ENCODE results near the gene ADO.

Gene ADO

GRCh38 chr10:62794306-62794705, 10.2 kb upstream of the ADO start:
- DNase-seq, result no peak

GRCh38 chr10:62795100-62795499, 9.4 kb upstream of the ADO start:
- DNase-seq, result no peak

- DNase-seq, result no peak
Observed at GRCh38 chr10:62795762-62796161, 8.8 kb upstream of the ADO start.

GRCh38 chr10:62796896-62797295, 7.6 kb upstream of the ADO start:
- DNase-seq, result no peak

- DNase-seq, result no peak
Observed at GRCh38 chr10:62801871-62802270, 2.6 kb upstream of the ADO start.

- DNase-seq, result no peak
Observed at GRCh38 chr10:62803724-62804355, 680 bp upstream of the ADO start.

- DNase-seq, result no peak
Observed at GRCh38 chr10:62805231-62806099, 945 bp downstream of the ADO start.

GRCh38 chr10:62806251-62806650, 1.7 kb downstream of the ADO start:
- no peak for DNase-seq

- DNase-seq, result no peak
Observed at GRCh38 chr10:62810156-62810902, 5.8 kb downstream of the ADO start.

- DNase-seq, result peak in 1 of 5 donors; percentile 75
Observed at GRCh38 chr10:62811159-62811875, 6.8 kb downstream of the ADO start.

GRCh38 chr10:62812672-62813439, 8.3 kb downstream of the ADO start:
- DNase-seq, result no peak

GRCh38 chr10:62813453-62813852, 8.9 kb downstream of the ADO start:
- no peak for DNase-seq

- DNase-seq, result no peak
Observed at GRCh38 chr10:62813981-62814380, 9.5 kb downstream of the ADO start.

GRCh38 chr10:62814756-62815380, 10.3 kb downstream of the ADO start:
- DNase-seq, result no peak

GRCh38 chr10:62815381-62816075, 11.0 kb downstream of the ADO start:
- no peak for DNase-seq

- no peak for DNase-seq
Observed at GRCh38 chr10:62816076-62816330, 11.5 kb downstream of the ADO start.

GRCh38 chr10:62816331-62817120, 12.0 kb downstream of the ADO start, which contains the start of gene EGR2:
EGR2 (minus strand) TSS chr10:62816366; CDS start chr10:62816029, 337 bp downstream.
- DNase-seq, result peak; percentile 83 to 97 (median 91)

GRCh38 chr10:62817121-62817765, 12.7 kb downstream of the ADO start:
- DNase-seq, result peak in 3 of 5 donors; percentile 34 to 47 (median 42)

GRCh38 chr10:62817766-62818425, 13.4 kb downstream of the ADO start:
- DNase-seq, result peak; percentile 38 to 77 (median 51)
